ENCODE measurements around the gene CDH4.

The CDH4 gene

DNA sequence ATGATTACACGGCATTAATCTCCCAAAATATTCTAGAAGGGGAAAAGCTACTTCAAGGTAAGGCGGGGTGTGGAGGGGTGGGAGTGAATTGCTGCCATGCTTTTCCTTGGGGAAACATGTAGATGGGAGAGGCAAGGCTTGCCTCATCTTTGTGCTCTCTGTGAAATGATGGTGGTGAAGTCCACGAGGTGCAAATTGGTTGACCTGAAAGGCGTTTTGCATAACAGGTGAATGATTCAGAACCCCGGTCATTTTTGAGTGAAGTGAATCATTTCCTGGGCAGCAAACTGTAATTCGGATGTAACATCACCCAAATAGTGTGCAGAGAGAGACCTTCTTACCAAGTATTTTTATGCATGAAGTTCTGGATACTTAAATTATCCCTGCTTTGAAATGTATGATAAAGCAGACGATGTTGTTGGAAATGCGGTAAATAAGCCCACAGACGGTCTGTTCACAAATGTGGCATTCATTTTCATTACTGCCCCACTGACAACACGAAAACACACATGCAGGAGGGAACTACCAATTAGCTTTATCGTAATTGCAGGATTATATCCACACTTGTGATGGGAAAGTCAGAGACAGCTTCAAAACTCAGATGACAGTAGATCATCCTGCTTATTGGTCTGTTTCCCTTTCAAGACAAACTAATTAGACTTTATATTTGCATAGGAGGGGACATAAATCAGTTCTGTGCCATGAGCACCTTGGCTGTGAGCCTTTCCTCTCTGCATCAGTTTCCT lies 3.0 kb downstream of the CDH4 start:
- H3K9me3 ChIP-seq (ENCODE audit: control insufficient read depth, insufficient read depth, low read length) = no peaks in the 10 kb centered on the region
- no peak overlapping the region for H3K9ac ChIP-seq (ENCODE audit: low read depth, low read length)
- no peaks in the 10 kb centered on the region for H3K36me3 ChIP-seq (ENCODE audit: control insufficient read depth, insufficient read depth, low read length)
- H3K4me3 ChIP-seq (ENCODE audit: low read depth, low read length) = no peak overlapping the region
- peaks cover 48% of the 10 kb centered on the region for H3K27me3 ChIP-seq (ENCODE audit: control insufficient read depth, insufficient read depth, low read length)
- peaks cover 6% of the 10 kb centered on the region for H3K4me1 ChIP-seq (ENCODE audit: control insufficient read depth, insufficient read depth, low read length)

GRCh38 chr20:61256365-61256764 lies 4.3 kb downstream of the CDH4 start:
- Histone ChIP-seq H3K27me3 (ENCODE audit: control insufficient read depth, insufficient read depth, low read length) (peaks cover 35% of the 10 kb centered on the region), H3K9ac (ENCODE audit: low read depth, low read length) (no peak overlapping the region), H3K36me3 (ENCODE audit: control insufficient read depth, insufficient read depth, low read length) (no peaks in the 10 kb centered on the region), H3K4me3 (ENCODE audit: low read depth, low read length) (no peak overlapping the region), H3K4me1 (ENCODE audit: control insufficient read depth, insufficient read depth, low read length) (peaks cover 6% of the 10 kb centered on the region), H3K9me3 (ENCODE audit: control insufficient read depth, insufficient read depth, low read length) (no peaks in the 10 kb centered on the region)

GRCh38 chr20:61256824-61257223 lies 4.8 kb downstream of the CDH4 start:
- H3K4me3 ChIP-seq (ENCODE audit: low read depth, low read length) = no peak overlapping the region
- no peaks in the 10 kb centered on the region for H3K9me3 ChIP-seq (ENCODE audit: control insufficient read depth, insufficient read depth, low read length)
- no peak overlapping the region for H3K9ac ChIP-seq (ENCODE audit: low read depth, low read length)
- H3K36me3 ChIP-seq (ENCODE audit: control insufficient read depth, insufficient read depth, low read length) = no peaks in the 10 kb centered on the region
- H3K4me1 ChIP-seq (ENCODE audit: control insufficient read depth, insufficient read depth, low read length) = peaks cover 6% of the 10 kb centered on the region
- peaks cover 31% of the 10 kb centered on the region for H3K27me3 ChIP-seq (ENCODE audit: control insufficient read depth, insufficient read depth, low read length)

GRCh38 chr20:61257611-61258010 lies 5.5 kb downstream of the CDH4 start:
- H3K4me3 ChIP-seq (ENCODE audit: low read depth, low read length) = no peak overlapping the region

GRCh38 chr20:61259741-61260140 lies 7.7 kb downstream of the CDH4 start:
- Histone ChIP-seq H3K27me3 (ENCODE audit: control insufficient read depth, insufficient read depth, low read length) (peaks cover 18% of the 10 kb centered on the region), H3K9me3 (ENCODE audit: control insufficient read depth, insufficient read depth, low read length) (no peaks in the 10 kb centered on the region), H3K4me1 (ENCODE audit: control insufficient read depth, insufficient read depth, low read length) (peaks cover 2% of the 10 kb centered on the region), H3K9ac (ENCODE audit: low read depth, low read length) (no peak overlapping the region), H3K4me3 (ENCODE audit: low read depth, low read length) (no peak overlapping the region), H3K36me3 (ENCODE audit: control insufficient read depth, insufficient read depth, low read length) (no peaks in the 10 kb centered on the region)

More at GRCh38 chr20:61257611-61258010, 5.5 kb downstream of the CDH4 start:
- H3K36me3 ChIP-seq (ENCODE audit: control insufficient read depth, insufficient read depth, low read length) = no peaks in the 10 kb centered on the region
- peaks cover 6% of the 10 kb centered on the region for H3K4me1 ChIP-seq (ENCODE audit: control insufficient read depth, insufficient read depth, low read length)
- H3K9ac ChIP-seq (ENCODE audit: low read depth, low read length) = no peak overlapping the region
- peaks cover 31% of the 10 kb centered on the region for H3K27me3 ChIP-seq (ENCODE audit: control insufficient read depth, insufficient read depth, low read length)
- H3K9me3 ChIP-seq (ENCODE audit: control insufficient read depth, insufficient read depth, low read length) = no peaks in the 10 kb centered on the region

DNA sequence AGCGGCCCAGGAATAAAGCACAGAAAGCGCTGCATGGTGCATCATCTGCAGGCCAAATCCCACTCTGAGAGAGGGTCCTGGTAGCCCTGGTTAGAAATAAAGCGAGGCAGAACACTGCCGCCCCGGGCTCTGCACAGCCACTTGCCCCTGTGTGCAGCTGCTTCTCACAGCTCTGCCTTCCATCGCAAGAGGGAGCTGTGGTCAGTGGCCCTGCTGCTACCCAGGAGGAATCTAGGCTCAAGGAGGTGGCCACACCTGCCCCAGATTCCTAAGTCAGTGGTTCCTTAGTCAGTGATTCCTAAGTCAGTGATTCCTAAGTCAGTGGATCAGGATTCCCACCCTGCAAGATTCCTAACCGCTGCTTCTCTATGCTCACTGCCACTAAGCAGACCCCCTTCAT lies 8.8 kb downstream of the CDH4 start:
- H3K27me3 ChIP-seq (ENCODE audit: control insufficient read depth, insufficient read depth, low read length) = peaks cover 6% of the 10 kb centered on the region
- no peaks in the 10 kb centered on the region for H3K4me1 ChIP-seq (ENCODE audit: control insufficient read depth, insufficient read depth, low read length)
- no peak overlapping the region for H3K9ac ChIP-seq (ENCODE audit: low read depth, low read length)
- H3K4me3 ChIP-seq (ENCODE audit: low read depth, low read length) = no peak overlapping the region
- H3K36me3 ChIP-seq (ENCODE audit: control insufficient read depth, insufficient read depth, low read length) = no peaks in the 10 kb centered on the region
- H3K9me3 ChIP-seq (ENCODE audit: control insufficient read depth, insufficient read depth, low read length) = no peaks in the 10 kb centered on the region

DNA sequence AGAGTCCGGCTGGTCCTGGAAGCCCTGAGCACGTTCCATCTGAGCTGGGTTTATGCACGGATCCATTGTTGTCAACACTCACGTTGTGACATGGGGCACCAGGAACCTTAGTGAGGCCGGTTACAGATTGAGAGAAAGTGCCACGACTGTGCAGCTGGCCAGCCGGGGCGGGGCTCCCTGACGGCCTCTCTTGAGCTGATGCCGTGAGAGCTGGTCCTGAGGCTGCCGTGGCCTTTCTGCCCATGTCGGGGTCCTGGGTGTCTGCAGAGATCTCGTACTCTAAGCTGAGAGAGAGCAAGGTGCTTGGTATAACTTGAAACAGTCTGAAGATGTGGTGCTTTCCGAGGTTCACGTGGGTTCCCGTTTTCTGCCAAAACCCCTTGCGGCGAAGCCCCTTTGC lies 10.0 kb downstream of the CDH4 start:
- Histone ChIP-seq H3K4me3 (ENCODE audit: low read depth, low read length) (no peak overlapping the region), H3K9me3 (ENCODE audit: control insufficient read depth, insufficient read depth, low read length) (no peaks in the 10 kb centered on the region), H3K4me1 (ENCODE audit: control insufficient read depth, insufficient read depth, low read length) (no peaks in the 10 kb centered on the region), H3K36me3 (ENCODE audit: control insufficient read depth, insufficient read depth, low read length) (no peaks in the 10 kb centered on the region), H3K27me3 (ENCODE audit: control insufficient read depth, insufficient read depth, low read length) (no peaks in the 10 kb centered on the region), H3K9ac (ENCODE audit: low read depth, low read length) (no peak overlapping the region)

DNA sequence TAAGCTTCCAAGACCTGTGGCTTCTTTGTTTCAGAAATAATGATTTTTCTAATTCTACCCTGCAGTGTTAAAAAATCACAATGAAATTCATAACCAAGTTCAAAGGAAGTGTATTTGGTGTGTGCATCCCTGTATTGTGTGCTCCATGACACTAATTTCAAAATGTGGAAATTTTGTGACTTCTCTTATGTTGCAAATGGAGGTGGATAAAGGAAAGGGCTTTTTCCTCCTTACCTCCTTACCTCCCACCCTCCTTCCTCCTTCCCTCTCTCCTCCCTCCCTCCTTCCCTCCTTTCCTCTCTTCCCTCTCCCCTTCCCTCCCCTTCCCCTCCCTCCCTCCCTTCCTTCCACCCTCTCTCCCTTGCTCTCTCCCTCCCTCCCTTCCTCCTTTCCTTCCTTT lies 10.5 kb downstream of the CDH4 start:
- Histone ChIP-seq H3K9ac (ENCODE audit: low read depth, low read length) (no peak overlapping the region), H3K27me3 (ENCODE audit: control insufficient read depth, insufficient read depth, low read length) (no peaks in the 10 kb centered on the region), H3K4me1 (ENCODE audit: control insufficient read depth, insufficient read depth, low read length) (no peaks in the 10 kb centered on the region), H3K4me3 (ENCODE audit: low read depth, low read length) (no peak overlapping the region), H3K9me3 (ENCODE audit: control insufficient read depth, insufficient read depth, low read length) (no peaks in the 10 kb centered on the region), H3K36me3 (ENCODE audit: control insufficient read depth, insufficient read depth, low read length) (no peaks in the 10 kb centered on the region)

DNA sequence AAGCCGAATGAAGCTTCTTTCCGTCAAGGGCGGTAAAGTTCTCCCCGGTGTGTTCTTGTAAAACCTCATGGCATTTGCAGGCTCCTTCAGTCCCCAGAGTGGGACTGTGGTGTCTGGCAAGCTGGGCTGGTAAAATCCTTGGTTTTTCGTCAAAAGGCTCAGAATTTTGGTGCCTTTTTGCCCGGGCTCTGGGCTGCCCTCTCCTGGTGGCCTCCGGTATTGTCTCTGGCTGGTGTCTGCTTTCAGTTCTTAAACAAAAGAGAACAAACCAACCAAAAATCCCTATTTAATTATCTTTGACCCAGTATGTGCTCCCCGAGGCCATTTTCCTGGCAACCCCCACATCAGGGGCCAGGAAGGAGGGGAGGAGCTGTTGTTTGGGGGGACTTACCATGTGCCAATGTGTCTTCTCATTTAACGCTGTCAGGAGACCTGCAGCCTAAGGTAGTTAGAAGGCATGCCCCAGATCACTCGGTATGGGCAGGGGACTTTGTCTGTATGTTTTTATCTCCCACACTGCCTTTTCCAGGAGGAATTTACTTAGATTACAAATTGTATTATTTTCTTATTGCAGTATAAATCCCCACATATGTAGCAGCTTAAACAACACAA lies 11.1 kb downstream of the CDH4 start:
- no peaks in the 10 kb centered on the region for H3K4me1 ChIP-seq (ENCODE audit: control insufficient read depth, insufficient read depth, low read length)

DNA sequence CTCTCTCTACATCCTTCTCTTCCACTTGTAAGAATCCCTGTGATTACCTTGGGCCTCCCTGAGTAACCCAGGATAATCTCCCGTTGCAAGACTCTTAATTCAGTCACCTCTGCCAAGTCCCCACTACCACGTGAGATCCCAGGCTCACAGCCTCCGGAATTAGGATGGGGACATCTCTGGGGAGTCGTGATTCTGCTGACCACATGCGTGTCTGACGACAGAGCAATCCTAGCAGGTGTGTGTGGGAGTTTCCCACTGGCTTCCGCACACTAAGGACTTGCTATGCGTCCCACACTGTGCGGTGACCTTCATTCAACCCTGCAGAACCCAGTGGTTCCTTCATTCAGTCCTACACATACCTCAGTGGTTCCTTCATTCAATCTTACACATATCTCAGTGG lies 11.9 kb downstream of the CDH4 start:
- Histone ChIP-seq H3K9me3 (ENCODE audit: control insufficient read depth, insufficient read depth, low read length) (no peaks in the 10 kb centered on the region), H3K9ac (ENCODE audit: low read depth, low read length) (no peak overlapping the region), H3K27me3 (ENCODE audit: control insufficient read depth, insufficient read depth, low read length) (no peaks in the 10 kb centered on the region), H3K4me3 (ENCODE audit: low read depth, low read length) (no peak overlapping the region), H3K36me3 (ENCODE audit: control insufficient read depth, insufficient read depth, low read length) (no peaks in the 10 kb centered on the region), H3K4me1 (ENCODE audit: control insufficient read depth, insufficient read depth, low read length) (no peaks in the 10 kb centered on the region)

More for the DNA sequence above, 11.1 kb downstream of the CDH4 start:
- H3K9ac ChIP-seq (ENCODE audit: low read depth, low read length) = no peak overlapping the region
- no peaks in the 10 kb centered on the region for H3K36me3 ChIP-seq (ENCODE audit: control insufficient read depth, insufficient read depth, low read length)
- H3K27me3 ChIP-seq (ENCODE audit: control insufficient read depth, insufficient read depth, low read length) = no peaks in the 10 kb centered on the region
- no peaks in the 10 kb centered on the region for H3K9me3 ChIP-seq (ENCODE audit: control insufficient read depth, insufficient read depth, low read length)
- H3K4me3 ChIP-seq (ENCODE audit: low read depth, low read length) = peak overlapping the region; percentile 18

GRCh38 chr20:61267241-61267640 lies 15.2 kb downstream of the CDH4 start:
- Histone ChIP-seq H3K27me3 (ENCODE audit: control insufficient read depth, insufficient read depth, low read length) (no peaks in the 10 kb centered on the region), H3K9me3 (ENCODE audit: control insufficient read depth, insufficient read depth, low read length) (no peaks in the 10 kb centered on the region), H3K9ac (ENCODE audit: low read depth, low read length) (no peak overlapping the region), H3K4me1 (ENCODE audit: control insufficient read depth, insufficient read depth, low read length) (no peaks in the 10 kb centered on the region), H3K4me3 (ENCODE audit: low read depth, low read length) (no peak overlapping the region), H3K36me3 (ENCODE audit: control insufficient read depth, insufficient read depth, low read length) (no peaks in the 10 kb centered on the region)

DNA sequence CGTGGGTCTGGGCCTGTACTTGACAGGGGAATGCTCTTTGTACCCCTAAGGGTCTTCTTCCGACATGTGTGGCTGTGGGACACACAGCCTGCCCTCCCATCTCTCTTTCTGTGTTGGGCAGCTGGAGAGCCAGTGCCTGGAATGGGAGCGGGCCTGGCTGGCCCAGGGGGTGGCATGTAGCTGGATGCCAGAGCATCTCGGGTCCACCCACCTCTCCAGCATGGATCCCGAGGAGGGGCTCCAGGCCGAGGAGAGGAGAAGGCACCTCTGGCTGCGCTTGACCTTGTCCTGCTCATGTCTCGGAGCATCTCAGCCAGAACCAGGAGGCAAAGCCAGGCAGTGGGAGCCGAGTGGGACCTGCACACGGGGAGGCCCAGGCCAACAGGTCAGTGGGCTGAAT lies 16.0 kb downstream of the CDH4 start:
- Histone ChIP-seq H3K27me3 (ENCODE audit: control insufficient read depth, insufficient read depth, low read length) (no peaks in the 10 kb centered on the region), H3K4me1 (ENCODE audit: control insufficient read depth, insufficient read depth, low read length) (no peaks in the 10 kb centered on the region), H3K9ac (ENCODE audit: low read depth, low read length) (no peak overlapping the region), H3K36me3 (ENCODE audit: control insufficient read depth, insufficient read depth, low read length) (no peaks in the 10 kb centered on the region), H3K9me3 (ENCODE audit: control insufficient read depth, insufficient read depth, low read length) (no peaks in the 10 kb centered on the region), H3K4me3 (ENCODE audit: low read depth, low read length) (no peak overlapping the region)
